SKM-1 (cell line): ENCODE results near the gene ADM2.
"Not testable (repeated sequence)": the region's sequence is repeated elsewhere in the genome, so short reads cannot be mapped to it uniquely, and the experiment has no call there.

Experiments used
- DNase-seq: peaks from one replicate; lab custom pipeline; 2025; ENCODE audit not compliant: unreplicated experiment; lab: John Stamatoyannopoulos, UW

The ADM2 gene

GRCh38 chr22:50481440-50482106 lies at the start of gene ADM2:
Gene ADM2 (plus strand): TSS chr22:50481543. CDS start chr22:50481848, 305 bp downstream.
- no peak for DNase-seq

- DNase-seq: no peak
These were observed 49.0 kb upstream of the ADM2 start for GRCh38 chr22:50432131-50432876.

GRCh38 chr22:50432877-50433510 lies 48.3 kb upstream of the ADM2 start:
- DNase-seq: not testable (repeated sequence)

- DNase-seq: no peak
These were observed 46.5 kb upstream of the ADM2 start for GRCh38 chr22:50434849-50435248.

GRCh38 chr22:50435291-50436014 lies 45.9 kb upstream of the ADM2 start:
- DNase-seq: no peak

- DNase-seq: no peak
These were observed 45.1 kb upstream of the ADM2 start for GRCh38 chr22:50436015-50436830.

GRCh38 chr22:50436841-50437341 lies 44.5 kb upstream of the ADM2 start:
- DNase-seq: no peak

GRCh38 chr22:50437511-50438304 lies 43.6 kb upstream of the ADM2 start:
- no peak for DNase-seq

GRCh38 chr22:50438305-50439275 lies 42.8 kb upstream of the ADM2 start:
- DNase-seq: no peak

- DNase-seq: no peak
These were observed 42.0 kb upstream of the ADM2 start for GRCh38 chr22:50439314-50439870.

- no peak for DNase-seq
These were observed 41.4 kb upstream of the ADM2 start for GRCh38 chr22:50439871-50440331.

GRCh38 chr22:50440544-50441249 lies 40.6 kb upstream of the ADM2 start:
- DNase-seq: no peak

GRCh38 chr22:50441428-50441993 lies 39.8 kb upstream of the ADM2 start:
- DNase-seq: no peak

GRCh38 chr22:50443197-50443596 lies 38.1 kb upstream of the ADM2 start:
- no peak for DNase-seq

- DNase-seq: no peak
These were observed 37.3 kb upstream of the ADM2 start for GRCh38 chr22:50443801-50444625.

- no peak for DNase-seq
These were observed 36.7 kb upstream of the ADM2 start for GRCh38 chr22:50444663-50445062.
